Measurements from ENCODE around the gene TMEM198.

DNA sequence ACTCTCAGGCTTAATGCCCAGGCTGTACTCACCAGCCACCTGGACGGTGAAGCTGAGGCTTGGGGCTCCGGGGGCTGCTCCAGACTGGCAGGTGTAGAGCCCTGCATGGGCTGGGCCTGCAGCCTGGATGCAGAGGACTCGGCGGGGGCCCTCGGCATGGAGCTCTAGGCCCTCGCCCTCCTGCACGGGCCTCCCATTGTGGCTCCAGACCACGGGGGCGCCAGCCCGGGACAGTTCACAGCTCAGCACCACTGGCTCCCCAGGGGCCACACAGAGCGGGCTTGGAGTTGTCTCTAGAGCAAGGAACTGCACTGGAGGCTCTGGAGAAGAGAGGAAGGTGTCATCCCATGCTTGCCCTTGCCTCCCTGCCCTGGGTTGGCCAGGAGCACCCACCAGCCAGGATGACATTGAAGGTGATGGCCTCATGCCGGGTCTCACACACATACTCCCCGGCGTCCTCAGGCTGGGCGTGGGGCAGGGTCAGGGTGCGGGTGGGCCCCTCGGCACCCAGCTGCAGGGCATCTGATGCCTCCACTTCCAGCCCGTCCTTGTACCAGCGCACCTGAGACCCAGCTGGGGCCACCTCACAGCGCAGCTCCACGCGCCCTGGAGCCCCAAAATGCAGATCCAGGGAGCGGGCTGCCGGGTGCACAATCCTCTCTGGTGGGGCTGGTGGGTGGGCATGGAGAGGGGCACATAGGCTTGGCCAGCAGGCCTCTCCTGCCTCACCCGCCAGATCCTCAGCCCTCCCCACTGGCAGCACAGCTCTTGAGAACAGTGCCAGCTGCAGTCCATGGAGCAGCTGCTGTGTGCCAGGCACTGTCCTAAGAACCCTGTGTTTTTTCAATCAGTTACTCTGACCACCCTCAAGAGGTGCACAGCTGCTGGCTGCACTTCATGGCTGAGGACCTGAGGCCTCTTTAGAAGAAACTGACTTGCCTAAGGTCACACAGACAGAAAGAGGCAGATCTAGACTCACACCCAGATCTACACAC lies 14.3 kb downstream of the TMEM198 start:
- TF ChIP-seq FOXA1 (IDR thresholded peaks at IDR 0.05) (no peak), PKNOX1 (IDR thresholded peaks at IDR 0.05) (no peak), BHLHE40 (IDR thresholded peaks at IDR 0.05; ENCODE audit: borderline replicate concordance) (no peak), SP1 (IDR thresholded peaks at IDR 0.05) (no peak), FOXM1 (IDR thresholded peaks at IDR 0.05; ENCODE audit: borderline replicate concordance) (no peak), HDGF (IDR thresholded peaks at IDR 0.05; ENCODE audit: borderline replicate concordance) (no peak), L3MBTL2 (conservative IDR thresholded peaks at IDR 0.05) (no peak), TARDBP (IDR thresholded peaks at IDR 0.05) (no peak), CTBP1 (IDR thresholded peaks at IDR 0.05; ENCODE audit: borderline replicate concordance) (no peak)

Data from HEK293T (cell line).